Medulla oblongata (tissue), 1 donor: ENCODE measurements around the gene FUCA1.
"Not testable (repeated sequence)": the region's sequence is repeated elsewhere in the genome, so short reads cannot be mapped to it uniquely, and the experiment has no call there.

Experiments
- DNase-seq: peaks from one replicate; pipeline ENCODE4 v3.0.0-alpha.2; 2015; ENCODE audit errors: extremely low spot score

Gene FUCA1

DNA sequence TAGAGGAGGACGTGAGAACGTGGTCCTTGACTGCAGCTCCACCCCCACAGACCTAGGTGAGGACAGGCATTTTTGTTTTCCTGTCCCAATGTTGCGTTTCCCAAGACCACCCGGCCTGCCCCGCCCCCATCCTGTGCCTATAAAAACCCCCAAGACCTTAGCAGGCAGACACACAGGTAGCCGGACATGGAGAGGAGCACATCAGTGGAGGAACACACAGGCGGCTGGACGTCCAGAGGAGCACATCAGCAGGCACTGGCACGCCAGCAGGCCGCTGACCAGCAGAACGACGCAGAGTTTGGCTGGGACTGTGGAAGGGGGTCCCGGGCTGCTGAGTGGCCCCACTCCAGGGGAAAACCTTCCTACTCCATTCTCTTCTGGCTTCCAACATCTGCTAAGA is 30.2 kb downstream of the FUCA1 start:
- no peak for DNase-seq

DNA sequence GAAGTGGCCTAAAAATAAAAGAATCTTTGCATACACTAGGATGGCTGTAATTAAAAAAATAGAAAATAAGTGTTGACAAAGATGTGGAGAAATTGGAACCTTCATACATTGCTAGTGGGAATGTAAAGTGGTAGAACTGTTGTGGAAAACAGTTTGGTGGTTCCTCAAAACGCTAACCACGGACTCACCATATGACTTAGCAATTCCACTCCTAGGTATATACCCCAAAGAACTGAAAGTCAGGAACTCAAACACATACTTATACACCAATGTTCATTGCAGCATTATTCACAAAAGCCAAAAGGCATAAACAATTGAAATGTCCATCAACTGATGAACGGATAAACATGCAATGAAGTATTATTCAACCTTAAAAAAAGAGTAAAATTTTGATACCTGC is 32.1 kb downstream of the FUCA1 start:
- DNase-seq, result no peak

DNA sequence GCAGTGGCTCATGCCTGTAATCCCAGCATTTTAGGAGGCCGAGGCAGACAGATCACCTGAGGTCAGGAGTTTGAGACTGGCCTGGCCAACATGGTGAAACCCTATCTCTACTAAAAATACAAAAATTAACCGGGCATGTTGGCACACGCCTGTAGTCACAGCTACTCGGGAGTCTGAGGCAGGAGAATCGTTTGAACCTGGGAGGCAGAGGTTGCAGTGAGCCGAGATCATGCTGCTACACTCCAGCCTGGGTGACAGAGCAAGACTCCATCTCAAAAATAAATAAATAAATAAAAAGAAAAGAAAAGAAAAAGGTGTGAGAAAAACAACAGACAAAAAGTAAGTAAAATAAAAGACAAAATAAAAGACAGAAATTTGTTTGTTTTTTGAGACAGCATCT is 33.9 kb downstream of the FUCA1 start:
- not testable (repeated sequence) for DNase-seq

DNA sequence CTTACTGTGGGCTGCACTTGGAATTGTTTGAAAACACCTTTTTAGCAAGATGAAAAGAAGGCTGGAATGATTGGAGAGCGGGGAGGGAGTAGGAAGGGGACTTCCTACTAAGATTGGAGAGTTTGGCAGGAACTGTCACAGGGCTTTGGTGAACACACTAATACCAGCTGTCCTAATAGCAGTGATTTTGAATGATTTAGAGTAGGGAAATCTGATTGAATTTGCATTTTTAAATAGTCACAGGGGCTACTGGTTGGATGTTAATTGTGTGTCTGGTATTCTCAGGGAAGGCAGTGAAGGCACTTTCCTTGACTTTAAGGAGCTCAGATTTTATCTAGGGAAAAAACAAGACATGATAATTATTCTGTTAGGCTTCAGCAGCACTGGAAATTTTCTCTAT is 40.4 kb downstream of the FUCA1 start:
- no peak for DNase-seq

DNA sequence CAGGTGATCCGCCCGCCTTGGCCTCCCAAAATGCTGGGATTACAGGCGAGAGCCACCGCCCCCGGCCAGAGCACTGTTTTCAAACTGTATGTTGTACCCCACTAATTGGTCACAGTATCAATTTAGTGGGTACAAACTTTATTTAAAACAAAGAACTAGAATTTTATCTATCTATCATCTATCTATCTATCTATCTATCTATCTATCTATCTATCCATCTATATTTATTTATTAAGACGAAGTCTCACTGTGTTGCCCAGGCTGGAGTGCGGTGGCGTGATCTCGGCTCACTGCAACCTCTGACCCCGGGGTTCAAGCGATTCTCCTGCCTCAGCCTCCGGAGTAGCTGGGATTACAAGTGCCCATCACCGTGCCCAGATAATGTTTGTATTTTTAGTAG is 41.5 kb downstream of the FUCA1 start:
- DNase-seq, result not testable (repeated sequence)

DNA sequence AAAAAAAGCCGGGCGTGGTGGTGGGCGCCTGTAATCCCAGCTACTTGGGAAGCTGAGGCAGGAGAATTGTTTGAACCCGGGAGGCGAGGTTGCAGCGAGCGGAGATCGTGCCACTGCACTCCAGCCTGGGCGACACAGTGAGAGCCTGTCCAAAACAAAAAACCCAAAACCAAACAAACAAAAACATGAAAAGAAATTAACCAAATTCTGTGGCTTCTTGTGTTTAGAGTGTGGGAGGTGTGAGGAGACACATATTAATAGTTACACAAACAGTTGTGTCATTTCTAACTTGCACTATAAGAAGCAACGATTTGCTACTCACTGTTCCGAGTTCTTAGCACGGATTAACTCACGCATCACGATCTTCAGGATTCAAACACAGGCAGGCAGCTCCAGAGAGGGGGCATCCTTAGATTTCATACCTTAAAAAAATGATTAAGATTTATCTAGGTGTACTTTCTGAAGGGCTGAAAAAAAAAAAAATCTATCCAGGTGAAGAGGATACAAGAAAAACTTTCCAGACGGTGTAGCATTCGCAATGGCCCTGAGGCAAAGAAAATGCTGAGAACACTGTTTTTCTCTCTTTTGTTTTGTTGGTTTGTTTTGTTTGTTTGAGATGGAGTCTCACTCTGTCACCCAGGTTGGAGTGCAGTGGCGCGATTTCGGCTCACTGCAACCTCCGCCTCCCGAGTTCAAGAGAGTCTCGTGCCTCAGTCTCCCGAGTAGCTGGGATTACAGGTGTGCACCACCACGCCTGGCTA is 42.1 kb downstream of the FUCA1 start:
- DNase-seq, result peak; percentile 18

DNA sequence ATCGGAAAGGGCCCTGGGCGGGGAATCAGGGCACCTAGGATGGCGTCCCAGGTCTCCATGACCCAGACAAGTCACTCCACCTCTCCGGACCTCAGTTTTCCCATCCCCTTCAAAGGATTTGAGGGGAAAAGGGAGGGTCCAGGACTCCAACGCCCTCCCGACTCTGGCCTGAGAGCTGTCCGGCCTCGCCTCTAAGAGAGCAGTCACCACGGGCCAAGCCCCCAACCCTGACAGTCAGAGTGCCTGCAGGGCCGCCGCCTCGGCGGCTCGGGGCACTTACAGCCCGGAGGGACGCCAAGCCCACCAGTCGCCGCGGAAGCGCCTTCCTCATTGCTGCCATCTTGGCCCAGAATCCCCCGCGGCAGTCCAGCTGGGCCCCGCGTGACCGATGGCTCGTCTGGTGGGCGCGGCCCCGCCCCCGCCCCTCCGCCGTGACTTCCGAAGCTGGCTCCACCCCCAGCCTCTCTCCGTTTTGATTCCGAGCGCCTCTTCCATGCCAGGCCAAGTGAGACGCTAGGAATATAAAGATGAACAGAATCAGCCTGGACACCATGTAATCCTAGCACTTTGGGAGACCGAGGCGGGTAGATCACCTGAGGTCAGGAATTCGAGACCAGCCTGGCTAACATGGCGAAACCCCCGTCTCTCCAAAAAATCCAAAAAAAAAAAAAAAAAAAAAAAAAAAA is 42.9 kb downstream of the FUCA1 start, which contains the start of gene HMGCL:
Gene HMGCL (minus strand): TSS at position 354 of the 686 bp plus-strand sequence. CDS start 14 bp downstream, at position 340.
- peak; percentile 93 for DNase-seq

DNA sequence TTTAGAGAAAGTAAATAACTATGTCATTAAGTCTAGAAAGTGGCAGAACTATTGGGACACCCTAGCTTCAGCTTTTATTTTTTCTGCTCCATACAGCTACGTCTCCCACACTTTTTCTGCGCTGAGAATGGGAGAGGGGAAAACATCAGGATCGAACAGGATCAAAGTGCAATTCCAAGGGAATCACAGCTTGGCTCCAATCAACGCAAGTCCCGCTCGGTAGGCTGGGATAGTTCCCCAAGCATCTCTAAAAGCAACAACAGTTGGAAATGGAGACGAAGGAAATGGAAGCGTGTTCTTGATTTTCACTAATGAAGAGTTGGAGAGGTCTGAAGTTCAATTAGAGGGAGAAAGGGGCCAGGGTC is 43.4 kb downstream of the FUCA1 start:
- no peak for DNase-seq

DNA sequence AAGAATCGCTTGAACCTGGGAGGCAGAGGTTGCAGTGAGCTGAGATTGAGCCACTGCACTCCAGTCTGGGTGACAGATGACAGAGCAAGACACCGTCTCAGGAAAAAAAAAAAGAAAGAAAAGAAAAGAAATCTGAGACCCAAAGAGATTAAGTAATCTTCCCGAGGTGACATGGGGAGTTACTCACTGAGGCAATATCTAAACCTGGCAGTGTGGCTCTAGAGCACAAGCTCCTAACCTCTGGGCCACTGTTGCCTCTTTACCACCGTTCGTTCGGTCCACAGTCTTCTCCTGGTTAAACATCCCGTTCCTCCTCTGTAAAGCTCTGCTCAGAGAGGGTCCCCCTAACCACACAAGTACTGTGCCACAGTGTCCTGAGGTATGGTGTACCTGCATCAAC is 44.3 kb downstream of the FUCA1 start:
- no peak for DNase-seq

DNA sequence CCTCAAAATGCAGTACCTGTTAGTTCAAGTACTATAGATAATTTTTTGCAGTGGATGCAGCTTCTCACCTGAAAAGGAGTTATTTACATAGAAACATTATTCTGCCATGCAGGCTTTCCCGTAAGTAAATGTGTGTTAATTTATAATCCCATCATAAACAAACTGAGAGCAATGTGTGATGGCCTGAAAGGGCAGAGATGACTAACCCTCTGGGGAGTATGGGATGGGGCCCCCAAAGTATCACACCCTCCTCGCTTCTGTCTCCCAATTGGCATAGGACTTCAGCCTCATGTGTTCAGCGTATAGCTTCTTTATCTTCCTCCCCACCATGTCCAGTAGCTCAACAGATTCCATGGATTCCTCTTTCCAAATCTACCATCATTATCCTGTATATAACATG is 50.5 kb downstream of the FUCA1 start:
- no peak for DNase-seq

DNA sequence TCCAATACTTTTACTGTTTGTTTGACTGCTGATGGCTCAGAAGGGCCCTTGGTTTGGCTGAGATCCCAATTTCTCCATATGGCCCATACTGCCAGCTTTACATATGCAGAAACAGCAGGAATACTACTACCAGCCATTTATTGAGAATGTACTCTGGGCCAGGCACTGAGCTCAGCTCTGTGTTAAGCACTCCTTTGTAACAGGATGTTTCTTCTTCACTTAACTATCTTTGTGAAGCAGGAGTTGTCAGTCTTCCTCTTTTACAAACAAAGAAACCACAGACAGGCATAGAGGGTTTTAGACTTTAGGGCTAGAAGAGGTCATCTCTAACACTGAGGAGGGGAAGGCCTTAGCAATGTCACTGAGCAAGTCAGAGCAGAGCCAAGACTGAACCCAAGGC is 51.2 kb downstream of the FUCA1 start:
- no peak for DNase-seq

DNA sequence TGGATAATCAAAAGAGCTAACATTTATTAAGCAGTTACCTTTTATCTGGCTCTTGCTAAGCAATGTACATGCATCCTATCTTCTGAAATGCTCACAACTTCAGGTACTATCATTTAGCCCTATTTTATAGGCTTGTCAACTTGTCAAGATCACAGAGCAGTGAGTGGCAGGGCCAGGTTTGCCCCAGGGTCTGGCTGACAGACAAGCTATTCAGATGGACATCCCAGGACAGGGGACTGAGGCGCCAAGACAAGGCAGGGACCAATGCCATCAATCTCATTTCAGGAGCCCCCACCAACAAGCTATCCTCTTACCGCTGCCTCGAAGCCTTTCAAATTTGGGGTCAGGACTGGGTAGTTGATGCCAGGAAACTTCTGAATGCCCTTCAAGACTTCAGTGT is 51.7 kb downstream of the FUCA1 start:
- no peak for DNase-seq

DNA sequence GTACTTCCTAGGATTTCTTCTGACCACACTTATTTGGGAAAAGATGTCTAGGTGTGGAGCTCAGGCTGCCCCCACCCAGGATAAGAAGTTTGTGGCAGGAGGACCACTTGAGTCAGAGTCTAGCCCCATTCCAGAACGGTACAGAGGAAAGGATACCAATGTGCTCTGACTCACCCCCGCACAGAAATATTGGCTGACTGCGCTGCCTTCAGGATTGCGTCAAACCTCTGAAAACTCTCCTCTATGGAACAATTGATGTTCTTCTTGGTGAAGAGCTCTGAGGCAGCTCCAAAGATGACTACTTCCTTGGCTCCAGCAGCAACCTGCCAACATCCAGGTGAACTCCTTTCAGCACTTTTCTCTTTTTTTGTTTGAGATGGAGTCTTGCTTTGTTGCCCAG is 54.1 kb downstream of the FUCA1 start:
- no peak for DNase-seq

DNA sequence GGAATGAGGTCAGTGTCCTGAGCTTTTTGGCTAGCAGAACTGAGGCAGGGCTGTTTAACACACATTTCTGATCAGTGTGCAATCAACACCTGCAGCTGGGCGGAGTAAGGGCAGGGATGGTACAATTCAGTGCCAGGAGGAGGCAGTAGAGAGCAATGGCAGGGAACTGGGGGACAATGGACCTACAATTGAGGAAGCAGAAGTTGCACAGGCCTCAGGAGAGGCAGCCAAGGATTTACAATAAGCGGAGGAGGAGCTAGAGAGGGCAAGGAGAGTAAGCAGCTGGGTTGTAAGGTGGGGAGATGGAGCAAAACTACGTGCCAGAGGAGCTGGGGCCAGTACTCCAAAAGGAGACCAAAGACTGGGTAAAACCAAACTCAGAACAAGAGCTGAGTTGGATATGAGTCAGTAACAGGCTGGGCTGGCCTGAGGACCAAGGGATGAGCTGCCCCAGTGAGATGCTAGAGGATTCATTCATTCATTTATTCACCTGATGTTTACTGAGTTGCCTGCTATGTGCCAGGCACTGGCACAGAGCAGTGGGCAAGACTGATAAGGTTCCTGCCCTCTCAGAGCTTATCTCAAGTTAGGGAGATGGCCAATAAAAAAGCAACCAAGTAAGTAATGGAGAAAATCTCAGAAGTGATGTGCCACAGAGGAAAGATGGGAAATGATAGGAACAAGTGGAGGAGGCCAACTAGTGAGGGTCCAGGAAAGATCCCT is 57.1 kb downstream of the FUCA1 start:
- peak; percentile 76 for DNase-seq

DNA sequence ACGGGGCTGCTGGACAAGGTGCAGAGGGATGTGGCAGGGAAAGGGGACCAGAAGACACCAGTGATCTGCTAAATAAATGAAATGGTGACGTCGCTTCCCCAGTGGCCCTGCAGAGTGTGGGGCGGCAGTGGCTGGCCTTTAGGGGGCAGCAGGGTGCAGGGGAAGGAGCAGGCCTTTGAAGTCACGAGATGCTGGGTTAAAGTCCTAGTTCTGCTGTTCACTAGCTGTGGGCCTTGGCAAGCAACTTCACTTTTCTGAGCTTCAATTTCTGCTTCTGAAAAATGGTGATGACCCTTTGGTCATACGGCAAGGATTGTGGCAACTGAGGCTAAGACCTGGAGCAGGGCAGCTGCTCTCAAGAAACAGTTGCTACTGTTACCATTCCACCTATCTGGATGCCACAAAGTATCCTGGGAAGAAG is 58.3 kb downstream of the FUCA1 start:
- DNase-seq, result peak; percentile 79

DNA sequence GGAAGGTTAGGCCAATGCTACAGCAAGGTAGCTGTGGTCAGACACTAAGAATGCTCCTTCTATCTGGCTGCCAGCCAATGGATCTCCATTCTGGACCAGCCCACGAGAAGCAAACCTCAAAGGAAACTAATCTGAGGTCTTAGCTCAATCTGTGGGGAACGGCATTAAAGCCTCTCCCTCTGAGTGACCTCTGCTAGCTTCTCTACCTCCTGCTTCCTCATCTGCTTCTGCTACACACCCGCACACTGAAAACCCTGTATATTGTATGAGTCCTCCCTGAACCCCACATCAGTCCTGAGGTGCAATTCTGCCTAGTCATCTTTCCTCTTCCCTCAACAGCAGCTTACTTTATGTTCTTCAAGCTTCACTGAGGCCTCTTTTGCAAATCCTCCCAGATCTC is 60.6 kb downstream of the FUCA1 start:
- no peak for DNase-seq

DNA sequence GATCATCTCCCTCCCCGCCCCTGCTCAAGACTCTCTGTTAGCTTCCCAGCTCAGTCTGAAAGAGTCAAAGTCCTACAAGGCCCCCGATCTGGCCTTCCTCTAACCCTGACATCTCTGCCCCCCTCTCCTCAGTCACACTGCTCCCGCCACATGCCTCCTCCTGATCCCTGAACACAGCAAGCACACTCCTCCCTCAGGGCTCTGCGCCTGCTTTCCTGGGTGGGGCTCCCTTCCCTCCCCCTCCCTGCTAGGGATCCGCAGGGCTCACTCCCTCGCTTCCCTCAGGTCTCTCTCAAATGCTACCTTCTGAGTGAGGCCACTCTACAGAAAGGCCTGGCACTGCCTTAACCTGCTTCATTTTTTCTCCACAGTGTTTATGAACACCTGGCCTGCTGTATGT is 61.8 kb downstream of the FUCA1 start:
- no peak for DNase-seq

DNA sequence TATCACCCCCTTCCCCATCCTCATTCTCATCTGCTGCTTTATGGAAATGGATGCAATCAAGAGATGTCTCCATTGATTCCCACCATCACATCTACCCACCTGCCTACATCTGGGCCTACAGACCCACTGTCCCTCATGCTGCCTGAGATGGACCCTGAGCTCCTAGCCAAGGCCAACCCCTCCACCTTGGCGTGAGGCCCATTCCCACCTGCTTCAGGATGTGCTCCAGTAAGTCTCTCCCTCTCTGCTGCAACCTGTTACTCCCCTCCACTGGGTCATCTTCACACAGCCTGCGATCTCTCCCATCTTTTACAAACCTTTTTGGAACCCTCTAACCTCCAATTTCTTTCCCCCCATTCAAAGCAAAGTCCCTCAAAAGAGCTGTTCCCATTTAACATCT is 63.1 kb downstream of the FUCA1 start:
- DNase-seq, result no peak

DNA sequence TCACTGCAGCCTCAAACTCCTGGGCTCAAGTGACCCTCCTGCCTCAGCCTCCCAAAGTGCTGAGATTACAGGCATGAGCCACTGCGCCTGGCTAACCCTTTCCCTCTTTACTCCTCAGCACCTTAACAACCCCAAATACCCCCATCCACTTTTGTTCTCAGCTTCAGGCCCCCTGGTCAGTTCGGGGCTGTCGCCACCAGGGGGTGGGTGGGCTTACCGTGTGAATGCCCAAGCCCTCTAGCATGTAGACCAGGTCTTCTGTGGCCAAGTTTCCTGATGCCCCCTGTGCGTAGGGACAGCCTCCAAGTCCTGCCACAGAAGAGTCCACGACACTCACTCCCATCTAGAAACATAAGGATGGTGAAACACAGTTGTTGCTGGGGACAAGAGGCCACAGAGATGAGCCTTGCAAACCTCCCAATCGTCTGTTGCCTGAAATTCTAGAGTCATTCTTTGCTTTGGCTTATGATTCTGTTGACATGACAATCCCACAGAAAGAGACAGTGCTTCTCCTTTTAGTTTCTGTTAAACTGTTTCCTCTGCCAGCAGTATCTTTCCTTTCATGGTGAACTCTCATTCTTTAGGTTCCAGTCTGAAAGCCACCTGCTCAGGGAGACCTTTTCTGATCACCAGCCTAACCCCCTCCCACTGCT is 63.8 kb downstream of the FUCA1 start:
- no peak for DNase-seq

DNA sequence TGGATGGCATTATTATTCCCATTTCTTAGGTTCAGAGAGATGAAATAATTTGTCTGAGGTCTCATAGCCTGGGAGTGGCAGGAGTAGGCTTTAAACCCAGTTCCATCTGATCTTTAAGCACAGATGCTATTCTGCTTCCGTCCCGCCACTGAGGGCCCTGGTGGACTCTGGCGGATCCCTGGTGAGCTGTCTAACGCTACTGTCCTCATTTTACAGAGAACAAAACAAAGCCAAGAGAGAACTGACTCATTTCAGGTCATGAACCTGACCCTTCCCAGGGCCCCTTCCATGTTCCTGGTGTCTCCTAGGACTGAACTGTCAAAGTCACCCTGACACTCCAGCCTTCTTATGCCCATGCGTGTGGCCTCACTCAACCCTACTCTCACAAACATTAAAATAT is 64.4 kb downstream of the FUCA1 start:
- no peak for DNase-seq

DNA sequence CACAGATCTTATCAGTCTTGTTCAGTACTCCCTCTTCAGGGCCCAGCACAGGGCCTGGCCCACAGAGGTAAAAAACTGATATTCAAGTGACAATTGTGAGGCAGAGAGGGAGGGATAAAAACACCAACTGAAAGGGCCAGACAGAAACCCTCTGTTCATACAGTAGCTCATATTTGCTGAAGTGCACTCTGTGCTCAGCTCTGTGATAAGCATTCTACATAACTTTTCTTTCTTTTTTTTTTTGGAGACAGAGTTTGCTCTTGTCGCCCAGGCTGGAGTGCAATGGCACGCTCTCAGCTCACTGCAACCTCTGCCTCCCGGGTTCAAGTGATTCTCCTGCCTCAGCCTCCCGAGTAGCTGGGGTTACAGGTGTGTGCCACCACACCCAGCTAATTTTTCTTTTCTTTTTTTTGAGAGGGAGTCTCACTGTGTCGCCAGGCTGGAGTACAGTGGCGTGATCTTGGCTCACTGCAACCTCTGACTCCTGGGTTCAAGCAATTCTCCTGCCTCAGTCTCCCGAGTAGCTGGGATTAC is 65.2 kb downstream of the FUCA1 start:
- not testable (repeated sequence) for DNase-seq

DNA sequence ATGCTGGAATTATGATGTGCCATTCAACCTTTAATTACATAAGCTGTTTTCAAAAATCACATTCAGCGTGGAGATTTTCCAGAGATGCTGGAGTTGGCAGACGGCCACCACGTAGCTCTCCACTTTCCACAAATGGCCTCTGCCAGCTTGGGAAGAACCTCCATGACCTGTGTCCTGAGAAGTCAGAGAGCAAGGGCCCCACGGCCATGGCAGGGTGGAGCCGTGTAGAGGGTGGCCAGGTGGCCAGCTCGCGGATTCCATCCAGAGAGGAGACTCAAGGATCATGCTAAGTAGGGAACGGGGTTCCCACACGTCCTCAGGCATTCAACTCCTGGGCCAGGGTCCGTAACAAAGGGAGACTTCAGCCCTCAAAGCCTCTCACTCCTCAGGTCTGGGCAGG is 66.2 kb downstream of the FUCA1 start:
- DNase-seq, result no peak
